Liver (tissue), 9 donors: Measurements from ENCODE around the gene HDAC9. TPM values are rescaled to one million over a fixed set of nuclear protein-coding genes. Genes with fewer than 3 reads are reported as not detected.
A peak's percentile ranks its signal among the peaks of the same experiment; 100 is the strongest.

Experiments used
- DNase-seq: peaks from one replicate; pipeline ENCODE4 v3.0.0-alpha.2; 2017; ENCODE audit warnings: low spot score
- H3K27ac ChIP-seq, 2 donors: one replicate each; pipeline ENCODE4 v1.7.0; 2013; ENCODE audit warnings: inconsistent platforms in 2 of 2, low read length in 2 of 2, control low read depth in 1 of 2, low read depth in 1 of 2, mild to moderate bottlenecking in 1 of 2
- H3K27me3 ChIP-seq, 4 donors: one replicate each; pipeline versions ENCODE4 v1.6.1 to v1.7.0; 2013; ENCODE audit warnings: low read length in 3 of 4, inconsistent platforms in 1 of 4, mild to moderate bottlenecking in 1 of 4, moderate library complexity in 1 of 4; ENCODE audit not compliant: control insufficient read depth in 4 of 4, insufficient read depth in 4 of 4
- H3K36me3 ChIP-seq, 4 donors: one replicate each; pipeline versions ENCODE4 v1.6.1 to v1.7.0; 2013; ENCODE audit warnings: low read length in 3 of 4, mild to moderate bottlenecking in 3 of 4, low read depth in 1 of 4, moderate library complexity in 1 of 4; ENCODE audit not compliant: control insufficient read depth in 4 of 4, insufficient read depth in 3 of 4
- H3K4me1 ChIP-seq, 4 donors: one replicate each; pipeline versions ENCODE4 v1.6.1 to v1.7.0; 2013; ENCODE audit warnings: low read length in 3 of 4, mild to moderate bottlenecking in 3 of 4, moderate library complexity in 1 of 4; ENCODE audit not compliant: control insufficient read depth in 4 of 4, insufficient read depth in 4 of 4
- H3K4me3 ChIP-seq, 3 donors: one replicate each; pipeline versions ENCODE4 v1.6.1 to v1.7.0; 2013; ENCODE audit warnings: low read length in 3 of 3, control low read depth in 1 of 3, low read depth in 1 of 3, mild to moderate bottlenecking in 1 of 3
- H3K9ac ChIP-seq, 2 donors: one replicate each; pipeline ENCODE4 v1.7.0; 2013; ENCODE audit warnings: low read length in 2 of 2, mild to moderate bottlenecking in 2 of 2, moderate library complexity in 2 of 2, control low read depth in 1 of 2, low read depth in 1 of 2
- H3K9me3 ChIP-seq, 4 donors: one replicate each; pipeline versions ENCODE4 v1.6.1 to v1.7.0; 2013; ENCODE audit warnings: low read length in 3 of 4; ENCODE audit not compliant: control insufficient read depth in 4 of 4
- EGR1 ChIP-seq, 2 donors: IDR thresholded peaks; 2 replicates each; pipeline ENCODE4 v1.6.1; 2016 to 2018; ENCODE audit warnings: antibody characterized with exemption in 2 of 2, low read depth in 2 of 2
- FOXA1 ChIP-seq: IDR thresholded peaks from 2 replicates; pipeline ENCODE4 v1.6.1; 2016; ENCODE audit warnings: antibody characterized with exemption
- FOXA2 ChIP-seq: IDR thresholded peaks from 2 replicates; pipeline ENCODE4 v1.6.1; 2016; ENCODE audit warnings: antibody characterized with exemption
- GABPA ChIP-seq, 2 donors: IDR thresholded peaks in 1 of 2; conservative IDR thresholded peaks in 1 of 2; 2 replicates each; pipeline ENCODE4 v1.6.1; 2016; ENCODE audit warnings: antibody characterized with exemption in 2 of 2, mild to moderate bottlenecking in 1 of 2, moderate library complexity in 1 of 2
- HNF4A ChIP-seq, 2 donors: conservative IDR thresholded peaks; 2 replicates each; pipeline ENCODE4 v1.6.1; 2016; ENCODE audit warnings: antibody characterized with exemption in 2 of 2, mild to moderate bottlenecking in 2 of 2
- HNF4G ChIP-seq: IDR thresholded peaks from 2 replicates; pipeline ENCODE4 v1.6.1; 2016; ENCODE audit warnings: antibody characterized with exemption
- JUND ChIP-seq, 2 donors: IDR thresholded peaks; 2 replicates each; pipeline ENCODE4 v1.6.1; 2016; ENCODE audit warnings: antibody characterized with exemption in 2 of 2
- NR2F2 ChIP-seq: IDR thresholded peaks from 2 replicates; pipeline ENCODE4 v1.6.1; 2016; ENCODE audit warnings: antibody characterized with exemption
- RAD21 ChIP-seq, 2 donors: IDR thresholded peaks; 2 replicates each; pipeline ENCODE4 v1.6.1; 2016; ENCODE audit warnings: antibody characterized with exemption in 2 of 2, mild to moderate bottlenecking in 2 of 2
- RXRA ChIP-seq, 2 donors: IDR thresholded peaks; 2 replicates each; pipeline ENCODE4 v1.6.1; 2017 to 2018; ENCODE audit warnings: antibody characterized with exemption in 2 of 2, mild to moderate bottlenecking in 1 of 2
- SP1 ChIP-seq: IDR thresholded peaks from 2 replicates; pipeline ENCODE4 v1.6.1; 2018; ENCODE audit warnings: antibody characterized with exemption, mild to moderate bottlenecking
- TAF1 ChIP-seq: conservative IDR thresholded peaks from 2 replicates; pipeline ENCODE4 v1.6.1; 2016; ENCODE audit warnings: antibody characterized with exemption, mild to moderate bottlenecking
- YY1 ChIP-seq: IDR thresholded peaks from 2 replicates; pipeline ENCODE4 v1.6.1; 2016; ENCODE audit warnings: antibody characterized with exemption, mild to moderate bottlenecking
- WGBS: extraction: QIAGEN DNeasy Blood & Tissue Kit; methylation state at CpG from one replicate; pipeline ENCODE4 v1.1.7; 2013; 5-methylcytosine and 5-hydroxymethylcytosine counted together
- polyA plus RNA-seq, 2 donors: library from polyadenylated mRNA; stranded (reverse) in 1 of 2; unstranded in 1 of 2; fragments of 200-250 nt in 1 of 2; fragments of >200 nt in 1 of 2; fragmentation: Nextera tagmentation in 1 of 2; extraction: Ambion mirVana in 1 of 2; gene quantifications; one replicate each; pipeline versions ENCODE4 v1.2.1 to v1.2.3, GENCODE V29; 2013 to 2015
- total RNA-seq, 2 donors: library from RNA; depleted of rRNA; stranded (reverse); fragments of >200 nt; gene quantifications; one replicate each; pipeline ENCODE4 v1.2.3, GENCODE V29; 2014
- TF ChIP-seq, protein P1 (sequence below): IDR thresholded peaks from 2 replicates; pipeline ENCODE4 v1.6.1; 2016; ENCODE audit warnings: antibody characterized with exemption
- TF ChIP-seq, protein P2 (sequence below): fragments of 150-350 bp; IDR thresholded peaks from 2 replicates; pipeline ENCODE4 v1.5.1; 2017; ENCODE audit warnings: improper control_type of control experiment, low read depth, low read length; ENCODE audit not compliant: missing input control
- TF ChIP-seq, protein P3 (sequence below): IDR thresholded peaks from 2 replicates; pipeline ENCODE4 v1.6.1; 2016; ENCODE audit warnings: antibody characterized with exemption
- TF ChIP-seq, protein P4 (sequence below): IDR thresholded peaks from 2 replicates; pipeline ENCODE4 v1.6.1; 2016; ENCODE audit warnings: antibody characterized with exemption
- TF ChIP-seq, protein P5 (sequence below): IDR thresholded peaks from 2 replicates; pipeline ENCODE4 v1.6.1; 2016; ENCODE audit warnings: antibody characterized with exemption, mild to moderate bottlenecking
- donor health status: healthy.
- donor health status: healthy.
- donor health status: healthy.
- donor health status: healthy.
- donor health status: healthy.

Gene HDAC9
- total and polyA plus RNA-seq, 4 donors: 1.0 to 10.1 (median 2.3) TPM

DNA sequence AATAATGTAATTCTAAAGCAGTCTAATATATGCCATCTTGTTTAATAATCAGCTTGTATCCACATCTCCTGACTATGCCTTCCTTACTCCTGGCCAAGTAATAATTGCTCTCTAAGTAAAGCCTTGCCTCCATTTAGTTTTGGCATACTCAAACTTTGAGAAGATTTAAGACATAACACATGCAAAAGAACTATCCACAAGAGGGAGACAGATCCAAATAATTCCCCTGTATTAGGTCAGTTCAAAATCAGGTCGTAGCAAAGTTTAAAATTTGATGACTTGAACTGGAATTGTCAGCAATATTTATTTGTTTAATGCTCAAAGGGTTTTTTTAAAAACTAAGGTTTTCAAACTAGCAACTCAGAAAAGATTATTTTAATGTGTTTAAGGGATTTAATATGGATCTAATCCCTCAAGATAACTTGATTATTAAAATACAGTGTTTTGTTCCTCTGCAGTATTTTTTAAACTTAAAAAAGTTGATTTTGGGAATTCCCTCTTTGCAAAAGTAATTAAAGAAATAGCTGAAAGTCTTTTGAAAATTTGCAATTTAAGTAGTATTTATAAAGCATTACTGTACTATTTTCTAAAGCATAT is 95.3 kb downstream of the HDAC9 start:
- DNase-seq: no peak
- WGBS: 11% methylated on average over 1 of the region's 1 CpG
- no peaks in the 10 kb centered on the region for H3K9me3 ChIP-seq
- H3K27ac ChIP-seq: no peak overlapping the region
- H3K27me3 ChIP-seq: peaks cover 0 to 2% (median 0%) of the 10 kb centered on the region in 4 donors
- H3K4me3 ChIP-seq: no peak overlapping the region
- TF ChIP-seq, protein P1, sequence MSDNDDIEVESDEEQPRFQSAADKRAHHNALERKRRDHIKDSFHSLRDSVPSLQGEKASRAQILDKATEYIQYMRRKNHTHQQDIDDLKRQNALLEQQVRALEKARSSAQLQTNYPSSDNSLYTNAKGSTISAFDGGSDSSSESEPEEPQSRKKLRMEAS: no peak
- TF ChIP-seq YY1: no peak
- TF ChIP-seq TAF1: no peak
- no peak for TF ChIP-seq JUND (IDR thresholded peaks at IDR 0.05)
- TF ChIP-seq, protein P2, sequence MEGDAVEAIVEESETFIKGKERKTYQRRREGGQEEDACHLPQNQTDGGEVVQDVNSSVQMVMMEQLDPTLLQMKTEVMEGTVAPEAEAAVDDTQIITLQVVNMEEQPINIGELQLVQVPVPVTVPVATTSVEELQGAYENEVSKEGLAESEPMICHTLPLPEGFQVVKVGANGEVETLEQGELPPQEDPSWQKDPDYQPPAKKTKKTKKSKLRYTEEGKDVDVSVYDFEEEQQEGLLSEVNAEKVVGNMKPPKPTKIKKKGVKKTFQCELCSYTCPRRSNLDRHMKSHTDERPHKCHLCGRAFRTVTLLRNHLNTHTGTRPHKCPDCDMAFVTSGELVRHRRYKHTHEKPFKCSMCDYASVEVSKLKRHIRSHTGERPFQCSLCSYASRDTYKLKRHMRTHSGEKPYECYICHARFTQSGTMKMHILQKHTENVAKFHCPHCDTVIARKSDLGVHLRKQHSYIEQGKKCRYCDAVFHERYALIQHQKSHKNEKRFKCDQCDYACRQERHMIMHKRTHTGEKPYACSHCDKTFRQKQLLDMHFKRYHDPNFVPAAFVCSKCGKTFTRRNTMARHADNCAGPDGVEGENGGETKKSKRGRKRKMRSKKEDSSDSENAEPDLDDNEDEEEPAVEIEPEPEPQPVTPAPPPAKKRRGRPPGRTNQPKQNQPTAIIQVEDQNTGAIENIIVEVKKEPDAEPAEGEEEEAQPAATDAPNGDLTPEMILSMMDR: peak; percentile 49
- TF ChIP-seq HNF4A (conservative IDR thresholded peaks at IDR 0.05): no peak
- TF ChIP-seq HNF4G: no peak
- TF ChIP-seq, protein P3, sequence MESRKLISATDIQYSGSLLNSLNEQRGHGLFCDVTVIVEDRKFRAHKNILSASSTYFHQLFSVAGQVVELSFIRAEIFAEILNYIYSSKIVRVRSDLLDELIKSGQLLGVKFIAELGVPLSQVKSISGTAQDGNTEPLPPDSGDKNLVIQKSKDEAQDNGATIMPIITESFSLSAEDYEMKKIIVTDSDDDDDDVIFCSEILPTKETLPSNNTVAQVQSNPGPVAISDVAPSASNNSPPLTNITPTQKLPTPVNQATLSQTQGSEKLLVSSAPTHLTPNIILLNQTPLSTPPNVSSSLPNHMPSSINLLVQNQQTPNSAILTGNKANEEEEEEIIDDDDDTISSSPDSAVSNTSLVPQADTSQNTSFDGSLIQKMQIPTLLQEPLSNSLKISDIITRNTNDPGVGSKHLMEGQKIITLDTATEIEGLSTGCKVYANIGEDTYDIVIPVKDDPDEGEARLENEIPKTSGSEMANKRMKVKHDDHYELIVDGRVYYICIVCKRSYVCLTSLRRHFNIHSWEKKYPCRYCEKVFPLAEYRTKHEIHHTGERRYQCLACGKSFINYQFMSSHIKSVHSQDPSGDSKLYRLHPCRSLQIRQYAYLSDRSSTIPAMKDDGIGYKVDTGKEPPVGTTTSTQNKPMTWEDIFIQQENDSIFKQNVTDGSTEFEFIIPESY: no peak
- no peak for TF ChIP-seq RXRA (IDR thresholded peaks at IDR 0.05)
- TF ChIP-seq RAD21 (IDR thresholded peaks at IDR 0.05): peak; percentile 72 to 74
- H3K9ac ChIP-seq: no peak overlapping the region
- no peaks in the 10 kb centered on the region for H3K4me1 ChIP-seq
- H3K36me3 ChIP-seq: no peaks in the 10 kb centered on the region

DNA sequence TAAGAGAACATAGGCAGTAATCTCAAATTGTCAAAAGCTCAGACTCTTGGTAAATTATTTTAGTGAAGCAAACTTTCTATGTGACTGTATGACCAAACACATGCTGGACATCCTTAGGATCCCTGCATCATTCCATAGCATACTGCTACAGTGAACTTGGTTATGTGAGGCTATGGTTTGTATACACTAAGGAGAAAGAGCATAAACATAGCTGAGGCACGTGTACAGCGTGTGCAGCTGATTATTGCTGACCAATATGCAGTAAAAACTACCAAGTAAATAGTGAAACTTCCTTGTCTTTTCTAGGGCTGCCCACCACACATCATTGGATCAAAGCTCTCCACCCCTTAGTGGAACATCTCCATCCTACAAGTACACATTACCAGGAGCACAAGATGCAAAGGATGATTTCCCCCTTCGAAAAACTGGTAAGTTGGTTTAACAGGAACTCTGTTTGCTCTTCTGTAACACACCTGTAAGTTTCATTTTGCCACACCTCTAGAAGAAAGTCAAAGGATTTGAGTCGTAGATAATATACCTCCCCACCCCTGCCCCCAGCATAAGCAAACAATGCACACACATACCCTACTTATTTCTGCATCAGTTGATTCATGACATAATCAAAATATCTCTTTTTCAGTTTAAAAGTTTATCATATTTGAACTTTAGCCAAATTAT is 98.2 kb downstream of the HDAC9 start:
- DNase-seq: no peak
- Histone ChIP-seq H3K4me1 (no peaks in the 10 kb centered on the region), H3K36me3 (no peaks in the 10 kb centered on the region), H3K9ac (no peak overlapping the region), H3K27me3 (no peaks in the 10 kb centered on the region), H3K4me3 (no peak overlapping the region), H3K9me3 (no peaks in the 10 kb centered on the region), H3K27ac (no peak overlapping the region)
- 69% methylated on average over 4 of the region's 4 CpGs for WGBS
- TF ChIP-seq YY1 (no peak), NR2F2 (no peak), SP1 (no peak), RXRA (IDR thresholded peaks at IDR 0.05) (no peak), JUND (IDR thresholded peaks at IDR 0.05) (no peak), RAD21 (IDR thresholded peaks at IDR 0.05) (no peak), EGR1 (IDR thresholded peaks at IDR 0.05; ENCODE audit: low read depth in 2 of 2) (no peak), FOXA2 (no peak), HNF4G (no peak), GABPA (IDR thresholded peaks at IDR 0.05 in 1 of 2, conservative IDR thresholded peaks at IDR 0.05 in 1 of 2) (no peak), TAF1 (no peak), FOXA1 (no peak)
- TF ChIP-seq, protein P4, sequence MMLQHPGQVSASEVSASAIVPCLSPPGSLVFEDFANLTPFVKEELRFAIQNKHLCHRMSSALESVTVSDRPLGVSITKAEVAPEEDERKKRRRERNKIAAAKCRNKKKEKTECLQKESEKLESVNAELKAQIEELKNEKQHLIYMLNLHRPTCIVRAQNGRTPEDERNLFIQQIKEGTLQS: no peak
- TF ChIP-seq, protein P2: no peak
- TF ChIP-seq, protein P3: no peak
- TF ChIP-seq, protein P5, sequence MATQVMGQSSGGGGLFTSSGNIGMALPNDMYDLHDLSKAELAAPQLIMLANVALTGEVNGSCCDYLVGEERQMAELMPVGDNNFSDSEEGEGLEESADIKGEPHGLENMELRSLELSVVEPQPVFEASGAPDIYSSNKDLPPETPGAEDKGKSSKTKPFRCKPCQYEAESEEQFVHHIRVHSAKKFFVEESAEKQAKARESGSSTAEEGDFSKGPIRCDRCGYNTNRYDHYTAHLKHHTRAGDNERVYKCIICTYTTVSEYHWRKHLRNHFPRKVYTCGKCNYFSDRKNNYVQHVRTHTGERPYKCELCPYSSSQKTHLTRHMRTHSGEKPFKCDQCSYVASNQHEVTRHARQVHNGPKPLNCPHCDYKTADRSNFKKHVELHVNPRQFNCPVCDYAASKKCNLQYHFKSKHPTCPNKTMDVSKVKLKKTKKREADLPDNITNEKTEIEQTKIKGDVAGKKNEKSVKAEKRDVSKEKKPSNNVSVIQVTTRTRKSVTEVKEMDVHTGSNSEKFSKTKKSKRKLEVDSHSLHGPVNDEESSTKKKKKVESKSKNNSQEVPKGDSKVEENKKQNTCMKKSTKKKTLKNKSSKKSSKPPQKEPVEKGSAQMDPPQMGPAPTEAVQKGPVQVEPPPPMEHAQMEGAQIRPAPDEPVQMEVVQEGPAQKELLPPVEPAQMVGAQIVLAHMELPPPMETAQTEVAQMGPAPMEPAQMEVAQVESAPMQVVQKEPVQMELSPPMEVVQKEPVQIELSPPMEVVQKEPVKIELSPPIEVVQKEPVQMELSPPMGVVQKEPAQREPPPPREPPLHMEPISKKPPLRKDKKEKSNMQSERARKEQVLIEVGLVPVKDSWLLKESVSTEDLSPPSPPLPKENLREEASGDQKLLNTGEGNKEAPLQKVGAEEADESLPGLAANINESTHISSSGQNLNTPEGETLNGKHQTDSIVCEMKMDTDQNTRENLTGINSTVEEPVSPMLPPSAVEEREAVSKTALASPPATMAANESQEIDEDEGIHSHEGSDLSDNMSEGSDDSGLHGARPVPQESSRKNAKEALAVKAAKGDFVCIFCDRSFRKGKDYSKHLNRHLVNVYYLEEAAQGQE: no peak
- TF ChIP-seq, protein P1: no peak
